ENCODE data around the gene MXD4.

The MXD4 gene

GRCh38 chr4:2263926-2264321 lies 2.0 kb upstream of the MXD4 start:
- DNase-seq (ENCODE audit: low read depth), result no peak

GRCh38 chr4:2262944-2263250 lies 988 bp upstream of the MXD4 start:
- DNase-seq (ENCODE audit: low read depth), result no peak

GRCh38 chr4:2262145-2262943 lies 435 bp upstream of the MXD4 start:
- DNase-seq (ENCODE audit: low read depth), result peak; percentile 97

GRCh38 chr4:2261110-2261852 lies 628 bp downstream of the MXD4 start:
- peak; percentile 49 for DNase-seq (ENCODE audit: low read depth)

- no peak for DNase-seq (ENCODE audit: low read depth)
Measured at GRCh38 chr4:2260344-2261109, 1.4 kb downstream of the MXD4 start.

GRCh38 chr4:2259541-2260343 lies 2.2 kb downstream of the MXD4 start:
- no peak for DNase-seq (ENCODE audit: low read depth)

GRCh38 chr4:2259036-2259540 lies 2.8 kb downstream of the MXD4 start:
- DNase-seq (ENCODE audit: low read depth), result no peak

- no peak for DNase-seq (ENCODE audit: low read depth)
Measured at GRCh38 chr4:2258091-2259035, 3.5 kb downstream of the MXD4 start.

- no peak for DNase-seq (ENCODE audit: low read depth)
Measured at GRCh38 chr4:2257361-2258081, 4.4 kb downstream of the MXD4 start.

- no peak for DNase-seq (ENCODE audit: low read depth)
Measured at GRCh38 chr4:2256781-2257191, 5.1 kb downstream of the MXD4 start.

GRCh38 chr4:2256156-2256731 lies 5.7 kb downstream of the MXD4 start:
- no peak for DNase-seq (ENCODE audit: low read depth)

- DNase-seq (ENCODE audit: low read depth), result no peak
Measured at GRCh38 chr4:2255501-2256155, 6.3 kb downstream of the MXD4 start.

GRCh38 chr4:2254665-2255500 lies 7.0 kb downstream of the MXD4 start:
- no peak for DNase-seq (ENCODE audit: low read depth)

- no peak for DNase-seq (ENCODE audit: low read depth)
Measured at GRCh38 chr4:2253160-2254084, 8.5 kb downstream of the MXD4 start.

GRCh38 chr4:2252530-2253091 lies 9.3 kb downstream of the MXD4 start:
- no peak for DNase-seq (ENCODE audit: low read depth)

GRCh38 chr4:2251795-2252529 lies 9.9 kb downstream of the MXD4 start:
- DNase-seq (ENCODE audit: low read depth), result no peak
